Breast epithelium (tissue), 4 donors: ENCODE measurements around the gene RGS7. TPM values are rescaled to one million over a fixed set of nuclear protein-coding genes. Genes with fewer than 3 reads are reported as not detected.

Source experiments
- DNase-seq, 2 donors: peaks; one replicate each; pipeline ENCODE4 v3.0.0-alpha.2; 2019; ENCODE audit warnings: low spot score in 2 of 2
- H3K27ac ChIP-seq, 2 donors: fragments of 200-600 bp; sonication (generic) in 1 of 2; one replicate each; pipeline ENCODE4 v1.5.1; 2016 to 2019; ENCODE audit warnings: mild to moderate bottlenecking in 1 of 2
- H3K27me3 ChIP-seq, 2 donors: fragments of 200-600 bp; sonication (generic) in 1 of 2; one replicate each; pipeline versions ENCODE4 v1.5.1 to v1.6.0; 2017 to 2019; ENCODE audit warnings: control low read depth in 1 of 2, mild to moderate bottlenecking in 1 of 2
- H3K36me3 ChIP-seq: fragments of 200-600 bp; one replicate; pipeline ENCODE4 v1.5.1; 2019
- H3K4me1 ChIP-seq, 2 donors: fragments of 200-600 bp; sonication (generic); one replicate each; pipeline ENCODE4 v1.5.1; 2016 to 2019; ENCODE audit warnings: control low read depth in 1 of 2
- H3K4me3 ChIP-seq, 3 donors: fragments of 200-600 bp; sonication (generic); 1 replicate in 2 of 3; 2 replicates in 1 of 3; pipeline ENCODE4 v1.5.1; 2016 to 2019; ENCODE audit warnings: mild to moderate bottlenecking in 3 of 3, moderate library complexity in 2 of 3
- H3K9me3 ChIP-seq, 2 donors: fragments of 200-600 bp; sonication (generic) in 1 of 2; one replicate each; pipeline ENCODE4 v1.5.1; 2016 to 2019; ENCODE audit warnings: control low read depth in 1 of 2
- POLR2A ChIP-seq: fragments of 450-650 bp; IDR thresholded peaks from one replicate; pipeline ENCODE4 v1.6.1; 2016; ENCODE audit warnings: antibody characterized with exemption, mild to moderate bottlenecking, moderate library complexity
- POLR2AphosphoS5 ChIP-seq, 3 donors: sonication (generic); formaldehyde crosslinking; IDR thresholded peaks; one replicate each; pipeline ENCODE4 v1.6.1; 2017; ENCODE audit warnings: antibody characterized with exemption in 3 of 3
- intact Hi-C: fragments of 100-400 bp; cut with DNase I; formaldehyde crosslinking; loops from one replicate; pipeline ENCODE4 v1.15.1; 2023; ENCODE audit warnings: low total_unique reads
- total RNA-seq, 3 donors: library from RNA; depleted of rRNA; stranded (reverse); fragments of >200 nt; gene quantifications; one replicate each; pipeline ENCODE4 v1.1.0, GENCODE V29; 2016
- TF ChIP-seq, protein P1 (sequence below), 3 donors: fragments of 450-650 bp; IDR thresholded peaks; one replicate each; pipeline ENCODE4 v1.5.1; 2016 to 2017; ENCODE audit warnings: antibody characterized with exemption in 3 of 3, mild to moderate bottlenecking in 3 of 3, moderate library complexity in 3 of 3

Gene RGS7
- total RNA-seq, 3 donors from 2014 or later = 0.16 TPM; not detected in 2

DNA sequence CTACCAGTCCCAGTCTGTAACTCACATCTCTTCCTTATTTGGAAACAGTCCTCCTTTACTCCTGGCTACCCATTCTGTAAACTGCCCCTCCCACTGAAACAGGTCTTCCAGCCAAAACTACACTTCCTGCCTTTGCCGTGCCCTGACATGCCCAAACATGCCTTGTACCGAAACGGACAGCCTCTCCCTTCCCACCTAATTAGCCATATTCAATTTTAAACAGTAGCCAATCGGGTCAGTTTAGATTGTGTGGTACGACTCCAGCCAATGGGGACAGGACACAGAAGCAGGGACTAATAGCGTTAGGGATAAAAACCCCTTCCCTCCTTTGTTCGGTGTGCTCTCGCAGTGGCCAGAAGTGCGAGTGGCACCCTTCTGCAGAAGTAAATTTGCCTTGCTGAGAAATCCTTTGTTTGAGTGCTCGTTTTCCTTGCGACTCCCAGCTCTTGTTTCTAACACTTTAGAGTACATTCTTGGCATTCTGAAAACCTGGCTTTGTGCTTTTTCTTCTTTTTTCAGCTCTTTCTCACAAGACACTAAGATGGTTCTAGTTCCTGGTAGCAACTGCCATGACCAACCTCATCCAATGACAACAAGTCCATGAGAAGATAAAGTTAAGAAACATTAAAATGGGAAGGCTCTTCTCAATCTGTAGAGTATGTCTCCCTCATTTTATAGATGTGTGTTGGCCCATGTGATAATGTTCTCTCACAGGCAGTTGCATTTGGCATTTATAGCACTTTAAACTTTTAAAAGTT lies 419.9 kb downstream of the RGS7 start:
- DNase-seq = no peak
- Histone ChIP-seq H3K4me3 (no peak overlapping the region), H3K27me3 (no peaks in the 10 kb centered on the region), H3K27ac (no peak overlapping the region), H3K4me1 (no peaks in the 10 kb centered on the region), H3K9me3 (peaks cover 6 to 32% of the 10 kb centered on the region in 2 donors), H3K36me3 (no peaks in the 10 kb centered on the region)
- no peak for TF ChIP-seq POLR2A
- TF ChIP-seq POLR2AphosphoS5 (IDR thresholded peaks at IDR 0.05) = no peak
- TF ChIP-seq, protein P1, sequence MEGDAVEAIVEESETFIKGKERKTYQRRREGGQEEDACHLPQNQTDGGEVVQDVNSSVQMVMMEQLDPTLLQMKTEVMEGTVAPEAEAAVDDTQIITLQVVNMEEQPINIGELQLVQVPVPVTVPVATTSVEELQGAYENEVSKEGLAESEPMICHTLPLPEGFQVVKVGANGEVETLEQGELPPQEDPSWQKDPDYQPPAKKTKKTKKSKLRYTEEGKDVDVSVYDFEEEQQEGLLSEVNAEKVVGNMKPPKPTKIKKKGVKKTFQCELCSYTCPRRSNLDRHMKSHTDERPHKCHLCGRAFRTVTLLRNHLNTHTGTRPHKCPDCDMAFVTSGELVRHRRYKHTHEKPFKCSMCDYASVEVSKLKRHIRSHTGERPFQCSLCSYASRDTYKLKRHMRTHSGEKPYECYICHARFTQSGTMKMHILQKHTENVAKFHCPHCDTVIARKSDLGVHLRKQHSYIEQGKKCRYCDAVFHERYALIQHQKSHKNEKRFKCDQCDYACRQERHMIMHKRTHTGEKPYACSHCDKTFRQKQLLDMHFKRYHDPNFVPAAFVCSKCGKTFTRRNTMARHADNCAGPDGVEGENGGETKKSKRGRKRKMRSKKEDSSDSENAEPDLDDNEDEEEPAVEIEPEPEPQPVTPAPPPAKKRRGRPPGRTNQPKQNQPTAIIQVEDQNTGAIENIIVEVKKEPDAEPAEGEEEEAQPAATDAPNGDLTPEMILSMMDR (IDR thresholded peaks at IDR 0.05) = no peak
- intact Hi-C loops = no loop called here

DNA sequence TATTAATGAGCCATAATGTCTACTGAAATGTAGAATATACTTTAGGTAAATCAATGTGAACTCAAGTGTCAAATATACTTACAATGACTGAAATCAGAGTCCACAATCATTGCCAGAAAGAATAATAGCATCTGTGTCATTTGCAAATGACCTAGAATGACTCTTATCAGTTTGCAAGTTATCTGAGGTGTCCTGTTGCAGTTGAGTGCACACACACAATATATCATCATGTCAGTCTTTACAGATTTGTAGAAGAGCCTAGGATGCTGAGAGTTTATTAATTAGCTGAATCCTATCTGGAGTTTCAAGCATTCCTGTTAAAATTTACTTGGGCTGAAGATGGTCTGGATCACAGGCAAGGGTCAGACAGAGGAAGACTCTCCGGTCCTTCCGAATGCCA lies 421.1 kb downstream of the RGS7 start:
- peaks cover 6 to 32% of the 10 kb centered on the region in 2 donors for H3K9me3 ChIP-seq
- no peak overlapping the region for H3K4me3 ChIP-seq
- H3K27me3 ChIP-seq = no peaks in the 10 kb centered on the region
- H3K36me3 ChIP-seq = no peaks in the 10 kb centered on the region
- no peak for DNase-seq
- H3K27ac ChIP-seq = no peak overlapping the region
- TF ChIP-seq POLR2A = no peak
- no peak for TF ChIP-seq POLR2AphosphoS5 (IDR thresholded peaks at IDR 0.05)
- TF ChIP-seq, protein P1 (IDR thresholded peaks at IDR 0.05) = no peak
- no peaks in the 10 kb centered on the region for H3K4me1 ChIP-seq
- intact Hi-C loops = no loop called here

DNA sequence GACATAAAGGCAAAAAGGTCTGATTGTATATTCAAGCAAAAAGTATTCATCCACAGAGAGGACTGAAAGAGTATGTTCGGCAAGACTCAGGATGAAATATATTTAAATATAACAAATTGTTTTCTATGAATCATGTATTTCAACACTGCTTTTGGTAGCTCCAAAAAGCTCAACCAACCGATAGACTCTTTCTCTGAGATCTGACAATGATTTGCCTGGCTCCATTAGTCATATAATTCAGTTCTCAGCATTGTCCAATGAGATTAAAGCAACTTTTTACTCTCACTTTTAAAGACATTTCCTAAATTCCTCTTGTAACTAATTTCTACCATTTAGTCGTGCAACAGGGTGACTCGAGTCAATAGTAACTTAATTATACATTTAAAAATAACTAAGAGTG lies 426.0 kb downstream of the RGS7 start:
- TF ChIP-seq POLR2A = no peak
- no peak for TF ChIP-seq POLR2AphosphoS5 (IDR thresholded peaks at IDR 0.05)
- TF ChIP-seq, protein P1 (IDR thresholded peaks at IDR 0.05) = no peak
- no peak overlapping the region for H3K27ac ChIP-seq
- no peaks in the 10 kb centered on the region for H3K27me3 ChIP-seq
- peaks cover 0 to 8% of the 10 kb centered on the region in 2 donors for H3K9me3 ChIP-seq
- intact Hi-C loops = no loop called here
- no peaks in the 10 kb centered on the region for H3K36me3 ChIP-seq
- H3K4me1 ChIP-seq = no peaks in the 10 kb centered on the region
- no peak for DNase-seq
- no peak overlapping the region for H3K4me3 ChIP-seq

DNA sequence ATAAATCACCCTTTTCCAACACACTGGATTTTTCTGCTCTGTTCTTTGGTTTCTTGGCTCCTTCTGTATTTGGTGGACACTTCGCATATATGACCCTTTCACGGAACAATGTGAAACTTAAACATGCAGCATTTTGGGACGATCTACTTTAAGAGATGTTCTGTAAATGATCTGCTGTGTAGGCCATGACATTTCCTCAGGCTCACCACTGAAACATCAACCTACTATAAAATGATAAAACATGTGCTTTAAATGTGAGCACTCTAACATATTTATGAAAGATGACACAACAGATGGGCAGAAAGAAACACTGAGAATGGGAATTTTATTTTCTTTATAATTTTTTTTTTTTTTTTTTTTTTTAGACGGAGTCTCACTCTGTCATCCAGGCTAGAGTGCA lies 428.7 kb downstream of the RGS7 start:
- Histone ChIP-seq H3K27me3 (no peaks in the 10 kb centered on the region), H3K9me3 (no peaks in the 10 kb centered on the region), H3K36me3 (no peaks in the 10 kb centered on the region), H3K4me3 (no peak overlapping the region), H3K4me1 (no peaks in the 10 kb centered on the region), H3K27ac (no peak overlapping the region)
- DNase-seq = no peak
- no peak for TF ChIP-seq POLR2A
- TF ChIP-seq POLR2AphosphoS5 (IDR thresholded peaks at IDR 0.05) = no peak
- TF ChIP-seq, protein P1 (IDR thresholded peaks at IDR 0.05) = no peak
- intact Hi-C loops = no loop called here

DNA sequence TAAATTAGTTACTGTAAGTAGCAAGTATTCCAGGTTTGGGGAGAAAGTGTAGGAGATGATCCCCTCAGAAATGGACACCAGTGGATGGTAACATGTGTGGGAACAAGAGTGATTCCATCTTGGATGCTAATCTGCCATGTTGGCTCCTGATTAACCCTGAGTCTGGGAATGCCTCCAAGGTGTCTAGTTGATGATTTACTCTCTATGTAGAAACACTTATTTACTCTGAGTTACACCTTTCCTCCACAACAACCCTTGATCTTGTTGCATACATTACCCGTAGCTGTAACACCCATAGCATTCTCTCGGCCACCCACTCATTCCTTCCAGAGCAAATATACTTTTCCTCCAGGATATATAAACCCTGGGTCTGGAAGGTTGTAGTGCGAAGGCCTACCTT lies 429.2 kb downstream of the RGS7 start:
- DNase-seq = no peak
- Histone ChIP-seq H3K27me3 (no peaks in the 10 kb centered on the region), H3K4me1 (no peaks in the 10 kb centered on the region), H3K9me3 (no peaks in the 10 kb centered on the region), H3K4me3 (no peak overlapping the region), H3K36me3 (no peaks in the 10 kb centered on the region), H3K27ac (no peak overlapping the region)
- TF ChIP-seq POLR2A (no peak), POLR2AphosphoS5 (IDR thresholded peaks at IDR 0.05) (no peak)
- TF ChIP-seq, protein P1 (IDR thresholded peaks at IDR 0.05) = no peak
- intact Hi-C loops = no loop called here
